Aortic smooth muscle cell (primary cell): ENCODE data around the gene KLK8. TPM values are rescaled to one million over a fixed set of nuclear protein-coding genes. Genes with fewer than 3 reads are reported as not detected.

Source experiments
- total RNA-seq: library from RNA; depleted of rRNA; stranded (reverse); fragments of >200 nt; gene quantifications from 2 replicates; pipeline ENCODE4 v1.2.3, GENCODE V29; 2014

The KLK8 gene, protein sequence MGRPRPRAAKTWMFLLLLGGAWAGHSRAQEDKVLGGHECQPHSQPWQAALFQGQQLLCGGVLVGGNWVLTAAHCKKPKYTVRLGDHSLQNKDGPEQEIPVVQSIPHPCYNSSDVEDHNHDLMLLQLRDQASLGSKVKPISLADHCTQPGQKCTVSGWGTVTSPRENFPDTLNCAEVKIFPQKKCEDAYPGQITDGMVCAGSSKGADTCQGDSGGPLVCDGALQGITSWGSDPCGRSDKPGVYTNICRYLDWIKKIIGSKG
- not detected in 2 replicates for total RNA-seq

DNA sequence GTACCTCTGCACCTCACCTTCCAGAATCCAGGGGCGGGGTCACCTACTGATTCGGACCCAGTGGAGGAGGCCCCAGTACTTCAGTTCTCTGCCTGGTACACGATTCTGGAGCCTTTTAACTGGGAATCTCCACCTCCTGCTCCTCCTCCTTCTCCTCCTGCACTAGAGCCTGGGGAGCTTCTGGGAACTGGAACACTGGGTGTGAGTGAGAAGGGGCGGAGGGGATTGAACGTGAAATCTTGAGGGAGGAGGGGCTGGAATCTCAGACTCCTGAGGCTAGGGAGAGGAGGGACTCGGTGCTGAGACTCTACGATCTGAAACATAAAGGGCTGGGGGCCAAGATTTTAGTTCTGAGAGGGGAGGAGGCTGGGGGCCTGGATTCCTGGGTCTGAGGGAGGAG lies at the start of gene KLK8:
Gene KLK8, minus strand, starts transcription at position 90 of the 400 bp plus-strand sequence. CDS start 437 bp downstream, outside the sequence.

DNA sequence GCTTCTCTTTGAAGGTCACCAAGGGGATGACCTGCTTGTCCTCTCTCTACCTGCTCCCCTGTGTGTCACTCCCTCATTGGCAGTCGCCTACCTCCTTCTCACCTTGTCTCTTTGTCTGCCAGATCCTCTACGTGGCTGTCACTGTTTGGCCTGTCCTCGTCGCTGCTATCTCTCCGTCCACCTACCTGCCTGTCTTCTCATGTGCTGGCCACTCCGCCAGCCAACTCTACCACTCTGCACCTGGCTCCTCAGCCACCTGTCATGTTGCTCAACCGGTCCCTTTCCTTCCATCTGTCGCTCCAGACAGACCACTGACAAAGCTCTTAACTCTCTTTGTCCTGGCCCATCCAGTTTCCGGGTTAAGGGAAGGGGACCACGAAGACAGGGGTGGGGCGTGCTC lies 33.3 kb upstream of the KLK8 start, which contains the start of gene KLK12:
Gene KLK12, minus strand, starts transcription at position 299 of the 400 bp plus-strand sequence. CDS start 381 bp downstream, outside the sequence.

DNA sequence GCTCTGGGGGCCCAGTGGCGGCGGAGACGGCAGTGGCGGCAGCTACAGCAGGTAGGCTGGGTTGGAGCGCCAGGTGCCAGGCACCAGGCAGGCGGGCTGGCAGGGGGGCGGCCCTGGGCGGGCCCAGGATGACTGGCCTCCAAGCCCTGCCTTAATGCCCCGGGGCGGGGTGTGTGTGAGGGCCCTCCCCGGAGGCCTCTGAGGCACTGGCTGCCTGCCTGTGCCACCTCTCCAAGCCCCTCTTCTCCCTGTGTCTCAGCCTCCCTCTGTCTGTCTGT lies 25.1 kb upstream of the KLK8 start, which contains the start of gene KLK11:
Gene KLK11, minus strand, starts transcription at position 63 of the 278 bp plus-strand sequence. CDS start 985 bp downstream, outside the sequence.

DNA sequence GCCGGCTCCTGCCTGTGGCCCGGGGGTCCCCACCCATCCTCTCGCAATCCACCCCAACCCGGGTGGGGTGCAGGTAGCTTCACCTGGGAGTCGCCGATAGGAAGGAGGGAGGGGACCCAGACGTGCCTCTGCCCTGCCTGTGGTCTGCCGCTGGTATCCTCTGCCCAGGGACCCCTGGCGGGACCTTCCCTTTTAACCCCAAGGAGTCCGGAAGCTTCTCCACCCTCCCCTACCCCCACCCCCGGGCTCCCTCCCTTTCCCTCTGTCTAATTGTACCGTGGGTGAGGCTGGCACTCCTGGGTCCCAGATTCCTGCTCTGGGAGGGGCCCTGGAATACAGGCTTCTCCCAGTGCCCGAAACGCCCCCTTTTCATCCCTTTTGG lies 18.1 kb upstream of the KLK8 start, which contains the start of gene KLK10:
Gene KLK10, minus strand, starts transcription at position 166 of the 382 bp plus-strand sequence. CDS start 579 bp downstream, outside the sequence.

DNA sequence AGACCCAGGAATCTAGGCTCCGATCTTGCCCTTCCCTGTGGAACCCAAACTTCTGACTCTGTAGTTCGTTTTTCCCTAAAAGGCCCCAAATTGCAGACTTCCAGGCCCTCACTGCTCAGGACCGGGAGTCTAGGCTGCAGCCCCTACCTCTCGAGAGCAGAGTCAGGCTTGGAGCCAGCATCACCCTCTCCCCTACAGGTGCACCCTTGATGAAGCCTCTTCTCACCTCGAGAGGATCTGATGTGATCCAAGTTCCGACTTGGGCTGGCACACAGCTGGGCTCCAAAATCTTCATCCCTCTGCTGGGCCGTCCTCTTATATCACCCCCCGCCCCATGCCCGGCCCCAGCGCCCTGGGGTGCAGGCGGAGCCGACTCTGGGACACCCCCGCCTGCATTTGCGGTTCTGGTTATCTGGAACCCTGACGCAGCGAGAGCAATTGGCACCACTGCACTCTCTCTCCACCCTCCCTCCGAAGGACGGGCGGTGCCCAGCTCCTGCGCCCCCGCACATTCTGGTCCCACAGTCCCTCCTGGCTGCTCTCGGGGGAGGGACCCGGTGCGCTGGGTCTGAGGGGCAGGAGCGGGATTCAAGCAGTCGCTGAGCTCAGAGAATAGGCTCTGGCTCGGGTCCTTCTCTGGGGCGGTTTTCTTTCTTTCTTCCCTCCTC lies 17.6 kb downstream of the KLK8 start, which contains the start of gene KLK7:
Gene KLK7, minus strand, starts transcription at position 293 of the 668 bp plus-strand sequence. CDS start 1,518 bp downstream, outside the sequence.

DNA sequence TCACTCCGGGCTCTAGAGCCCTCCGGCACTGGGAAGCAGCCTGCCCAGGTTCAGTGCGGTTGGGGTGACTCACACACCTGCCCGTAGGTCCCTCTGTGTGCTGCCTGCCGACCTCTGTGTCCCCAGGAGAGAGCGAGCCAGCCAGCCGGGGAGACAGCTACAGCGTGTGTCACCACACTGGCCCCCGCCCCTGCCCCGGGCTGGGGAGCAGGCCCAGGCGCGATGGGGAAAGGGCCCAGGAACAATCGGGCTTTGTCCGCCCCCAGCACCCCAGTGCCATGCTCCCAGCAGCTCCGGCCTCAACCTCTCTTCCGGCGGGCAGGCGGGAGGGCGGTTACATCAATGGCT lies 32.0 kb downstream of the KLK8 start, which contains the start of gene KLK6:
Gene KLK6, minus strand, starts transcription at position 179 of the 348 bp plus-strand sequence. CDS start 1,487 bp downstream, outside the sequence.

DNA sequence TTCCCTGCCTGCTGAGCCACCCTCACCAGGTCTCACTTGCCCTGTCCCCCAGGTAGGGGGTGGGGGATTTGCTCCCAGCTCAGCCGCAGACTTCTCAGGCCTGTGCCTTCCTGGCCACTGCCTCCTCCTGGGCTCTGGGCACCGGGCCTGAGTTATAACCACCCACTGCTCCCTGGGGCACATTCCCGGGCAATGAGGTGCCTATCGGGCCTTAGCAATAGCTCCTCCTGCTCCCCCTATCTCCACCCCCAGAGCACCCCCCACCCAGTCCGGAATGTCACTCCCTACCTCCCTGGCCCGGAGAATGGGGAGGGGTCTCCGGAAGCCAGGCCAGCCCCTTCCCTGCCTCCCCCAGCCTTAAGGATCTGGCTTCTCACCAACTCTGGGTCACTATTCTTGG lies 48.5 kb downstream of the KLK8 start, which contains the start of gene KLK5:
Gene KLK5, minus strand, starts transcription at position 129 of the 400 bp plus-strand sequence. CDS start 381 bp downstream, outside the sequence.

Other genes with a start within 250 kb of the KLK8 start
- not detected in 2 replicates for gene GPR32, start 231.1 kb downstream of the KLK8 start, total RNA-seq
- not detected in 2 replicates for gene ACP4, start 211.2 kb downstream of the KLK8 start, total RNA-seq
- not detected in 2 replicates for gene KLK1, start 177.8 kb downstream of the KLK8 start, total RNA-seq
- not detected in 2 replicates for gene KLK15, start 168.0 kb downstream of the KLK8 start, total RNA-seq
- not detected in 2 replicates for gene KLK3, start 146.7 kb downstream of the KLK8 start, total RNA-seq
- gene KLK2, start 128.2 kb downstream of the KLK8 start, total RNA-seq, result not detected in 2 replicates
- gene KLK4, start 90.2 kb downstream of the KLK8 start, total RNA-seq, result not detected in 2 replicates
- not detected in 2 replicates for gene KLK5, start 48.6 kb downstream of the KLK8 start, total RNA-seq
- not detected in 2 replicates for gene KLK6, start 32.0 kb downstream of the KLK8 start, total RNA-seq
- not detected in 2 replicates for gene KLK7, start 17.7 kb downstream of the KLK8 start, total RNA-seq
- gene KLK10, start 18.1 kb upstream of the KLK8 start, total RNA-seq, result not detected in 2 replicates
- not detected in 2 replicates for gene KLK11, start 25.0 kb upstream of the KLK8 start, total RNA-seq
- not detected in 2 replicates for gene KLK12, start 33.4 kb upstream of the KLK8 start, total RNA-seq
- gene KLK13, start 63.5 kb upstream of the KLK8 start, total RNA-seq, result not detected in 2 replicates
- gene KLK14, start 81.3 kb upstream of the KLK8 start, total RNA-seq, result not detected in 2 replicates
- gene CTU1, start 106.8 kb upstream of the KLK8 start, total RNA-seq, result 3.4 and 3.5 TPM in 2 replicates
- not detected in 2 replicates for gene SIGLEC9, start 123.3 kb upstream of the KLK8 start, total RNA-seq
- not detected in 2 replicates for gene SIGLEC7, start 140.7 kb upstream of the KLK8 start, total RNA-seq
- not detected in 2 replicates for gene CD33, start 223.5 kb upstream of the KLK8 start, total RNA-seq
- not detected in 2 replicates for gene SIGLECL1, start 249.5 kb upstream of the KLK8 start, total RNA-seq